GM12878 (cell line): ENCODE results near the gene SPRING1.

Source experiments
- BACH1 ChIP-seq: fragments of 450-650 bp; IDR thresholded peaks from 2 replicates; pipeline ENCODE4 v1.6.1; 2017; ENCODE audit warnings: mild to moderate bottlenecking, borderline replicate concordance
- BRCA1 ChIP-seq: IDR thresholded peaks from 2 replicates; pipeline ENCODE4 v1.6.1; 2011; ENCODE audit warnings: low read depth, low read length, improper control_type of control experiment
- CHD1 ChIP-seq: IDR thresholded peaks from 2 replicates; pipeline ENCODE4 v1.6.1; 2012; ENCODE audit warnings: low read depth, low read length, improper control_type of control experiment
- CTCF ChIP-seq, 3 experiments: IDR thresholded peaks in 2 of 3; conservative IDR thresholded peaks in 1 of 3; 2 replicates each; pipeline ENCODE4 v1.5.1; 2011; ENCODE audit warnings: low read depth in 3 of 3, low read length in 3 of 3, mild to moderate bottlenecking in 3 of 3, control low read depth in 2 of 3, moderate library complexity in 2 of 3, inconsistent platforms in 1 of 3, mixed read lengths in 1 of 3; ENCODE audit not compliant: control insufficient read depth in 2 of 3, insufficient read depth in 1 of 3; ENCODE audit errors: extremely low read depth in 1 of 3
- EP300 ChIP-seq, 2 experiments: fragments of 150-350 bp in 1 of 2; IDR thresholded peaks; 2 replicates each; pipeline ENCODE4 v1.6.1; 2011 to 2012; ENCODE audit warnings: low read depth in 2 of 2, low read length in 2 of 2, borderline replicate concordance in 1 of 2, improper control_type of control experiment in 1 of 2, inconsistent platforms in 1 of 2; ENCODE audit not compliant: control insufficient read depth in 1 of 2
- IKZF1 ChIP-seq: fragments of 450-650 bp; conservative IDR thresholded peaks from 2 replicates; pipeline ENCODE4 v1.6.1; 2017; ENCODE audit warnings: antibody characterized with exemption, mild to moderate bottlenecking
- KDM1A ChIP-seq: fragments of 200-600 bp; sonication (generic); IDR thresholded peaks from 2 replicates; pipeline ENCODE4 v1.6.1; 2016; ENCODE audit warnings: borderline replicate concordance
- MTA3 ChIP-seq: IDR thresholded peaks from 2 replicates; pipeline ENCODE4 v1.6.1; 2012; ENCODE audit warnings: low read length, inconsistent platforms, borderline replicate concordance
- MYC ChIP-seq: IDR thresholded peaks from 2 replicates; pipeline ENCODE4 v1.6.1; 2011; ENCODE audit warnings: mild to moderate bottlenecking, low read length, moderate library complexity, inconsistent platforms; ENCODE audit not compliant: insufficient read depth, insufficient replicate concordance, insufficient read length, severe bottlenecking
- POLR2AphosphoS2 ChIP-seq: IDR thresholded peaks from 2 replicates; pipeline ENCODE4 v1.6.1; 2011; ENCODE audit warnings: low read depth, mild to moderate bottlenecking, low read length, improper control_type of control experiment, moderate library complexity
- REST ChIP-seq: IDR thresholded peaks from 2 replicates; pipeline ENCODE4 v1.6.1; 2012; ENCODE audit warnings: mild to moderate bottlenecking, low read depth, low read length
- TAF1 ChIP-seq: IDR thresholded peaks from 2 replicates; pipeline ENCODE4 v1.6.1; 2011; ENCODE audit warnings: mild to moderate bottlenecking, low read depth, low read length, borderline replicate concordance
- USF2 ChIP-seq: IDR thresholded peaks from 2 replicates; pipeline ENCODE4 v1.6.1; 2011; ENCODE audit warnings: low read depth, low read length, improper control_type of control experiment, borderline replicate concordance
- TF ChIP-seq, protein P1 (sequence below): fragments of 450-650 bp; IDR thresholded peaks from 2 replicates; pipeline ENCODE4 v1.6.1; 2017; ENCODE audit warnings: mild to moderate bottlenecking, low read depth, inconsistent platforms; ENCODE audit not compliant: poor library complexity, severe bottlenecking

- TF ChIP-seq CTCF (IDR thresholded peaks at IDR 0.05 in 2 of 3, conservative IDR thresholded peaks at IDR 0.05 in 1 of 3; ENCODE audit: control insufficient read depth in 2 of 3, extremely low read depth in 1 of 3, insufficient read depth in 1 of 3, low read depth in 3 of 3, low read length in 3 of 3) (no peak), EP300 (IDR thresholded peaks at IDR 0.05; ENCODE audit: borderline replicate concordance in 1 of 2, control insufficient read depth in 1 of 2, low read depth in 2 of 2, low read length in 2 of 2) (no peak), BACH1 (no peak), KDM1A (no peak), CHD1 (no peak), USF2 (no peak), IKZF1 (no peak), BRCA1 (no peak), MTA3 (no peak), TAF1 (no peak), POLR2AphosphoS2 (no peak), MYC (no peak), REST (no peak)
- TF ChIP-seq, protein P1, sequence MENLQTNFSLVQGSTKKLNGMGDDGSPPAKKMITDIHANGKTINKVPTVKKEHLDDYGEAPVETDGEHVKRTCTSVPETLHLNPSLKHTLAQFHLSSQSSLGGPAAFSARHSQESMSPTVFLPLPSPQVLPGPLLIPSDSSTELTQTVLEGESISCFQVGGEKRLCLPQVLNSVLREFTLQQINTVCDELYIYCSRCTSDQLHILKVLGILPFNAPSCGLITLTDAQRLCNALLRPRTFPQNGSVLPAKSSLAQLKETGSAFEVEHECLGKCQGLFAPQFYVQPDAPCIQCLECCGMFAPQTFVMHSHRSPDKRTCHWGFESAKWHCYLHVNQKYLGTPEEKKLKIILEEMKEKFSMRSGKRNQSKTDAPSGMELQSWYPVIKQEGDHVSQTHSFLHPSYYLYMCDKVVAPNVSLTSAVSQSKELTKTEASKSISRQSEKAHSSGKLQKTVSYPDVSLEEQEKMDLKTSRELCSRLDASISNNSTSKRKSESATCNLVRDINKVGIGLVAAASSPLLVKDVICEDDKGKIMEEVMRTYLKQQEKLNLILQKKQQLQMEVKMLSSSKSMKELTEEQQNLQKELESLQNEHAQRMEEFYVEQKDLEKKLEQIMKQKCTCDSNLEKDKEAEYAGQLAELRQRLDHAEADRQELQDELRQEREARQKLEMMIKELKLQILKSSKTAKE: no peak
Measured at GRCh38 chr12:116689979-116690744, 47.7 kb downstream of the SPRING1 start.
